Uterus (tissue), 4 donors: Measurements from ENCODE around the gene IYD. TPM values are rescaled to one million over a fixed set of nuclear protein-coding genes. Genes with fewer than 3 reads are reported as not detected.
A peak's percentile ranks its signal among the peaks of the same experiment; 100 is the strongest.

Experiments used
- DNase-seq, 2 donors: peaks; one replicate each; pipeline ENCODE4 v3.0.0-alpha.2; 2019 to 2020
- H3K27ac ChIP-seq, 2 donors: fragments of 200-600 bp; sonication (generic); 1 replicate in 1 of 2; 2 replicates in 1 of 2; pipeline ENCODE4 v1.5.1; 2016 to 2018
- H3K27me3 ChIP-seq, 2 donors: fragments of 200-600 bp; sonication (generic); one replicate each; pipeline ENCODE4 v1.5.1; 2018 to 2019; ENCODE audit warnings: control low read depth in 1 of 2
- H3K36me3 ChIP-seq, 2 donors: fragments of 200-600 bp; sonication (generic); one replicate each; pipeline ENCODE4 v1.5.1; 2019; ENCODE audit warnings: control low read depth in 1 of 2
- H3K4me1 ChIP-seq, 2 donors: fragments of 200-600 bp; sonication (generic); one replicate each; pipeline ENCODE4 v1.5.1; 2018 to 2019; ENCODE audit warnings: control low read depth in 1 of 2
- H3K4me3 ChIP-seq, 2 donors: fragments of 200-600 bp; sonication (generic); 1 replicate in 1 of 2; 2 replicates in 1 of 2; pipeline ENCODE4 v1.5.1; 2018 to 2019; ENCODE audit warnings: mild to moderate bottlenecking in 1 of 2
- H3K9me3 ChIP-seq, 2 donors: fragments of 200-600 bp; sonication (generic); one replicate each; pipeline ENCODE4 v1.5.1; 2019; ENCODE audit warnings: control low read depth in 1 of 2
- POLR2A ChIP-seq, 2 donors: fragments of 450-650 bp; IDR thresholded peaks; one replicate each; pipeline ENCODE4 v1.6.1; 2016; ENCODE audit warnings: antibody characterized with exemption in 2 of 2, mild to moderate bottlenecking in 1 of 2, moderate library complexity in 1 of 2
- intact Hi-C: fragments of 100-400 bp; cut with DNase I; formaldehyde crosslinking; loops from one replicate; pipeline ENCODE4 v1.15.1; 2023; ENCODE audit warnings: low total_unique reads
- total RNA-seq, 4 donors: library from RNA; depleted of rRNA in 3 of 4; stranded (reverse); fragments of >200 nt in 3 of 4; gene quantifications; one replicate each; pipeline versions ENCODE4 v1.1.0 to v1.2.4, GENCODE V29; 2014 to 2023
- TF ChIP-seq, protein P1 (sequence below), 4 experiments: fragments of 200-600 bp in 2 of 4; fragments of 450-650 bp in 2 of 4; sonication (generic) in 2 of 4; IDR thresholded peaks; one replicate each; pipeline ENCODE4 v1.5.1; 2016 to 2019; ENCODE audit warnings: antibody characterized with exemption in 4 of 4, mild to moderate bottlenecking in 2 of 4, moderate library complexity in 1 of 4
- donor health status: DM: yes; HTN: yes; CAD: no.

IYD gene
- total RNA-seq, 4 donors from 2014 or later: not detected

DNA sequence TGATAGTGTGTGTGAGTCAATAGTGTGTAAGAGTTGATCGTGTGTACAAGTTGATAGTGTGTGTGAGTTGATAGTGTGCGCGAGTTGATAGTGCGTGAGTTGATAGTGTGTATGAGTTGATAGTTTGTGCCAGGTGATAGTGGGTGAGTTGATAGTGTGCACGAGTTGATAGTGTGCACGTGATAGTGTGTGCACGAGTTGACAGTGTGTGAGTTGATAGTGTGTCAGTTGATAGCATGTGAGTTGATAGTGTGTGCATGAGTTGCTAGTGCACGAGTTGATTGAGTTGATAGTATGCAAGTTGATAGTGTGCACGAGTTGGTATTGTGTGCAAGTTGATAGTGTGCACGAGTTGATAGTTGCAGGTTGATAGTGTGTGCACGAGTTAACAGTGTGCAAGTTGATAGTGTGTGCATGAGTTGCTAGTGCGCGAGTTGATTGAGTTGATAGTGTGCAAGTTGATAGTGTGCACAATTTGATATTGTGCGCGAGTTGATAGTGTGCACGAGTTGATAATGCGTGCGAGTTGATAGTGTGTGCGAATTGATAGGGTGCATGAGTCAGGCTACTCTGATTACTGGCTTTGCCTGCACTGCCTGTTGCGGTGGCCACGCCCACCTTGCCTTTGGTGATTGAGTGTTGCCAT is 35.8 kb upstream of the IYD start:
- no peaks in the 10 kb centered on the region for H3K36me3 ChIP-seq
- no peaks in the 10 kb centered on the region for H3K4me1 ChIP-seq
- DNase-seq: no peak
- no peak for TF ChIP-seq POLR2A (IDR thresholded peaks at IDR 0.05)
- TF ChIP-seq, protein P1, sequence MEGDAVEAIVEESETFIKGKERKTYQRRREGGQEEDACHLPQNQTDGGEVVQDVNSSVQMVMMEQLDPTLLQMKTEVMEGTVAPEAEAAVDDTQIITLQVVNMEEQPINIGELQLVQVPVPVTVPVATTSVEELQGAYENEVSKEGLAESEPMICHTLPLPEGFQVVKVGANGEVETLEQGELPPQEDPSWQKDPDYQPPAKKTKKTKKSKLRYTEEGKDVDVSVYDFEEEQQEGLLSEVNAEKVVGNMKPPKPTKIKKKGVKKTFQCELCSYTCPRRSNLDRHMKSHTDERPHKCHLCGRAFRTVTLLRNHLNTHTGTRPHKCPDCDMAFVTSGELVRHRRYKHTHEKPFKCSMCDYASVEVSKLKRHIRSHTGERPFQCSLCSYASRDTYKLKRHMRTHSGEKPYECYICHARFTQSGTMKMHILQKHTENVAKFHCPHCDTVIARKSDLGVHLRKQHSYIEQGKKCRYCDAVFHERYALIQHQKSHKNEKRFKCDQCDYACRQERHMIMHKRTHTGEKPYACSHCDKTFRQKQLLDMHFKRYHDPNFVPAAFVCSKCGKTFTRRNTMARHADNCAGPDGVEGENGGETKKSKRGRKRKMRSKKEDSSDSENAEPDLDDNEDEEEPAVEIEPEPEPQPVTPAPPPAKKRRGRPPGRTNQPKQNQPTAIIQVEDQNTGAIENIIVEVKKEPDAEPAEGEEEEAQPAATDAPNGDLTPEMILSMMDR (IDR thresholded peaks at IDR 0.05): no peak
- intact Hi-C loops: no loop called here
- no peak overlapping the region for H3K27ac ChIP-seq
- no peaks in the 10 kb centered on the region for H3K9me3 ChIP-seq
- no peak overlapping the region for H3K4me3 ChIP-seq
- H3K27me3 ChIP-seq: no peaks in the 10 kb centered on the region

GRCh38 chr6:150333585-150333941 is 35.2 kb upstream of the IYD start:
- H3K4me3 ChIP-seq: no peak overlapping the region
- DNase-seq: no peak
- H3K36me3 ChIP-seq: no peaks in the 10 kb centered on the region
- intact Hi-C loops: no loop called here
- TF ChIP-seq, protein P1 (IDR thresholded peaks at IDR 0.05): no peak
- no peaks in the 10 kb centered on the region for H3K9me3 ChIP-seq
- H3K27me3 ChIP-seq: no peaks in the 10 kb centered on the region
- H3K27ac ChIP-seq: no peak overlapping the region
- H3K4me1 ChIP-seq: no peaks in the 10 kb centered on the region

- intact Hi-C loops: no loop called here
- H3K27me3 ChIP-seq: no peaks in the 10 kb centered on the region
- H3K9me3 ChIP-seq: no peaks in the 10 kb centered on the region
- H3K4me3 ChIP-seq: no peak overlapping the region
- H3K4me1 ChIP-seq: no peaks in the 10 kb centered on the region
- no peak overlapping the region for H3K27ac ChIP-seq
- TF ChIP-seq, protein P1 (IDR thresholded peaks at IDR 0.05): peak; percentile 51 to 76 (median 67)
- no peak for TF ChIP-seq POLR2A (IDR thresholded peaks at IDR 0.05)
- peak in 1 of 2 donors; percentile 33 for DNase-seq
- no peaks in the 10 kb centered on the region for H3K36me3 ChIP-seq
Measured at GRCh38 chr6:150334790-150335783, 33.7 kb upstream of the IYD start.

- TF ChIP-seq POLR2A (IDR thresholded peaks at IDR 0.05): no peak
- TF ChIP-seq, protein P1 (IDR thresholded peaks at IDR 0.05): no peak
- intact Hi-C loops: no loop called here
- H3K36me3 ChIP-seq: no peaks in the 10 kb centered on the region
- no peak overlapping the region for H3K27ac ChIP-seq
- no peaks in the 10 kb centered on the region for H3K27me3 ChIP-seq
- DNase-seq: no peak
- no peak overlapping the region for H3K4me3 ChIP-seq
- no peaks in the 10 kb centered on the region for H3K9me3 ChIP-seq
- no peaks in the 10 kb centered on the region for H3K4me1 ChIP-seq
Measured at GRCh38 chr6:150336299-150336698, 32.5 kb upstream of the IYD start.

GRCh38 chr6:150336708-150337107 is 32.1 kb upstream of the IYD start:
- Histone ChIP-seq H3K9me3 (no peaks in the 10 kb centered on the region), H3K27ac (no peak overlapping the region), H3K4me3 (no peak overlapping the region), H3K4me1 (no peaks in the 10 kb centered on the region), H3K36me3 (no peaks in the 10 kb centered on the region), H3K27me3 (no peaks in the 10 kb centered on the region)
- intact Hi-C loops: no loop called here
- no peak for TF ChIP-seq POLR2A (IDR thresholded peaks at IDR 0.05)
- TF ChIP-seq, protein P1 (IDR thresholded peaks at IDR 0.05): no peak
- no peak for DNase-seq
